Activated CD4-positive, alpha-beta T cell treated with anti-CD3 and anti-CD28 coated beads for 36 hours (primary cell): ENCODE results near the gene STUB1. TPM values are rescaled to one million over a fixed set of nuclear protein-coding genes. Genes with fewer than 3 reads are reported as not detected.
"Not testable (repeated sequence)": the region's sequence is repeated elsewhere in the genome, so short reads cannot be mapped to it uniquely, and the experiment has no call there.

Source experiments
- ATAC-seq: fragments of 200-7000 bp; cut with Tn5 transposase; one replicate; pipeline ENCODE4 v1.10.0; 2021; ENCODE audit warnings: mild to moderate bottlenecking, moderate library complexity
- CTCF ChIA-PET: fragments of 350-600 bp; sonication (Branson Sonifier 250); formaldehyde crosslinking; loops from one replicate; lab custom pipeline; 2021; ENCODE audit warnings: antibody characterized with exemption; lab: Charles Lee
- POLR2A ChIA-PET: fragments of 350-600 bp; sonication (Branson Sonifier 250); formaldehyde crosslinking; loops from one replicate; lab custom pipeline; 2021; ENCODE audit warnings: antibody characterized with exemption, inconsistent platforms; lab: Charles Lee
- DNase-seq: peaks from one replicate; pipeline ENCODE4 v3.0.0-alpha.2; 2020
- H3K27ac Mint-ChIP-seq: one replicate; pipeline ENCODE4 v1.8.0; 2021; ENCODE audit warnings: mixed read lengths
- H3K27me3 Mint-ChIP-seq: one replicate; pipeline ENCODE4 v1.8.0; 2021; ENCODE audit warnings: mixed read lengths
- H3K36me3 Mint-ChIP-seq: one replicate; pipeline ENCODE4 v1.8.0; 2021; ENCODE audit warnings: low read depth, mixed read lengths
- H3K4me1 Mint-ChIP-seq: one replicate; pipeline ENCODE4 v1.8.0; 2021; ENCODE audit warnings: mixed read lengths
- H3K4me3 Mint-ChIP-seq: one replicate; pipeline ENCODE4 v1.8.0; 2021; ENCODE audit warnings: mild to moderate bottlenecking, moderate library complexity, mixed read lengths
- H3K9me3 Mint-ChIP-seq: one replicate; pipeline ENCODE4 v1.8.0; 2021; ENCODE audit warnings: low read depth, mixed read lengths
- intact Hi-C, 2 experiments: fragments of 100-400 bp; cut with DNase I in 1 of 2; cut with micrococcal nuclease in 1 of 2; formaldehyde crosslinking; loops; one replicate each; pipeline versions ENCODE4 v1.14.2 to v1.15.1; 2022 to 2024; cut with DNase I, micrococcal nuclease
- total RNA-seq, 2 experiments: library from RNA; stranded (reverse); gene quantifications; one replicate each; pipeline ENCODE4 v1.2.3, GENCODE V29; 2021

STUB1 gene
- total RNA-seq, 2 experiments from 2014 or later: 61.1 to 67.0 TPM

DNA sequence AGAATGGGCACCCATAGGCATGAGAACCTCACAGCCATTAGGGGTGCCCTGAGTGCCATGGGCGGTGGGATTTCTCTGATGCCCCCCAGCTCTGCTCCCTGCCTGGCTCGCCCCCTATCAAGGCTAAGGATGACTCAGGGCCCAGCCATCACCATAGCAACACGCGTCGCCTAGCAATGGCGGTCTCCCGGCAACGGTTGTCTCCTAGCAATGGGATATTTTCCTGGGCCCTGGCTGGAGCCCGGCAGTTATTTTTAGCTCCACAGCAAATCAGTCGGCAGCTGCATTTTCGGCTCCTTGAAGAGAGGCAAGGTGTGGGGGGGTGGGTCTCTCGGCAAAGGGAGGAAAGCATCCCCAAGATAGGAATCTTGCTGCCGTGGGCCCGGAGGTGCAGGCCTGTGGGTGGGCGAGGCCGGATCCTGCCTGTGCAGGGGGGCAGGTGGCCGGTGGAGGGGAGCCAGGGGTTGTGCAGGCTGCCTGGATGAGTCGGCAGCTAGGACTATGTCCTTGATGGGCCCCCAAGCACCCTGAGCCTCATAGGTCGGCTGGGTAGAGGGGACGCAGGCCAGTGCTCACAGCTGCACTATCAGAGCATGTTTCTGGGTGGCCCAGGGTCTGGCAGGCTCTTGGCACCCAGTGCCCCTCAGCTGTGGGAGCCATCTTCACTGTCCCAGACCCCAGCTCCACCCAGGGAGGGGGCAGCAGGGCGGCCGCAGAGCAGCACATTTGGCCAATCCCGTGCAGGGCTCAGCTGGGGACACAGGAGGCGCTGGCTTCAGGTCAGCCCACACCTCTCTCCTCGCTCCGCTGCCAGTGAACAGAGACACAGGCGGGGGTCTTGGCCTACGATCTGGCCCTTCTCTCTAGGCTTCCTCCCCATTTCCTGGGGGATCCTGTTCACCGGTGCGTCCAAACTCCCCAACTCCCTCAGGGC, 29.6 kb downstream of the STUB1 start:
- Mint-ChIP-seq H3K27ac (no peak overlapping the region), H3K4me1 (no peaks in the 10 kb centered on the region), H3K36me3 (no peaks in the 10 kb centered on the region), H3K4me3 (no peak overlapping the region), H3K27me3 (peaks cover 42% of the 10 kb centered on the region), H3K9me3 (no peaks in the 10 kb centered on the region)
- DNase-seq (no peak), ATAC-seq (no peak)
- CTCF ChIA-PET: interaction anchor here (0.7 to 3.5 kb wide), 6 partner anchors 11 to 79 kb away, joined by 3 to 29 read pairs (median 5); partner anchors contain the start of genes ANTKMT, CHTF18, MSLN and RPUSD1
- POLR2A ChIA-PET: no interaction called here
- intact Hi-C loops: loop anchor here (2.0 kb wide), 2 partner anchors 31 to 345 kb away; partner anchors contain the start of gene CIAO3 (in 1 of the 2)

DNA sequence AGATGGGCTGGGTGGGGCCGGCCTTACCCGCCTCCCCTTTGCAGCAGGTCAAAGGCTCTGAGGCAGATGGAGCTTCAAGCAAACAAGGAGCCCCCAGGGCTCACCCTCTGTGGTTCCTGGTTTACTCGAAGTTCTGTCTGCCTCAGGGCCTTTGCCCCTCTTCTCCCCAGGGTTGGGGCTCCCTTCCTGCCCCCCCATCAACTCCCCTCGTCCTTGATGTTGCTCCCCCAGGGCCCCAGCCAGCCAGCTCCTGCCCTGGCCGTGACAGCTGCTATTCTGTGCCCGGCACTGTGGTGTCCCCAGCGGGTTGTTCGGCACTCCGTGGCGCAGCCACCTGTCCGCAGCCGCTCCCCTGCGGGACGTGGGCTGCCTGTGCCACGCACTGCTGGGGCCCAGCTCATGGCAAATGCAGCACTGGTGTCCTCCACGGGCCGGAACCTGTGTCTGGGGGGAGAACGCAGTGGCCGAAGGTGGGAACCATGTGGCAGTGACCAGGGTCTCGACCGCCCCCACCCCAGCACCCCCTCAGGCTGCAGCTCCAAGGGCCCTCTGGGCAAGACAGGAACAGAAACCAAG, 30.4 kb downstream of the STUB1 start:
- intact Hi-C loops: loop anchor here (1.0 to 2.0 kb wide), 3 partner anchors 30 to 344 kb away; partner anchors contain the start of gene CIAO3 (in 1 of the 2)
- ATAC-seq (no peak), DNase-seq (no peak)
- Mint-ChIP-seq H3K9me3 (no peaks in the 10 kb centered on the region), H3K27ac (no peak overlapping the region), H3K4me3 (no peak overlapping the region), H3K27me3 (peaks cover 42% of the 10 kb centered on the region), H3K4me1 (no peaks in the 10 kb centered on the region), H3K36me3 (no peaks in the 10 kb centered on the region)
- ChIA-PET CTCF (interaction anchor here (0.7 to 3.5 kb wide), 6 partner anchors 11 to 78 kb away, joined by 3 to 29 read pairs (median 5); partner anchors contain the start of genes ANTKMT, CHTF18, MSLN and RPUSD1), POLR2A (no interaction called here)

DNA sequence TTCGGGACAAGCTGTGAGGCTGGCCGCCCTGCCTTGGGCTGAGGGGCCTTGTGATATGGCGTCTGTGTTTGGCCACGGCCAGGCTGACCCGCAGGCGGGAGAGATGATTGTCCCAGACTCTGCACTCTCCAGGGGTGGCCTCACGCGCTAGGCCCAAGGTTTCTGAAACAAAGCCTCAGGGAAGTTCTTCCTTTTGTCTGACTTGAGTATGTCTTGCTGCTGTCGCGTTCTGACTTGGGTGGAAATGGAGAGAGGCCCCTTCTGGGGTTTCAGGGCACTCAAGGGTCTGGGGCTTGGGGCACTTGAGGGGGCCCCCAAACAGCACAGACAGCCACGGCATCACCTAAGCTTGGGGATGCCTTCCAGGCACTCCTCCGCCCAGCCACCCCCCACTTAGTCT, 30.9 kb downstream of the STUB1 start:
- Mint-ChIP-seq H3K36me3 (no peaks in the 10 kb centered on the region), H3K27ac (no peak overlapping the region), H3K9me3 (no peaks in the 10 kb centered on the region), H3K4me1 (no peaks in the 10 kb centered on the region), H3K4me3 (no peak overlapping the region), H3K27me3 (peaks cover 42% of the 10 kb centered on the region)
- CTCF ChIA-PET: interaction anchor here (1.3 to 3.5 kb wide), 3 partner anchors 10 to 75 kb away, joined by 4 to 29 read pairs (median 6); partner anchors contain the start of gene ANTKMT
- DNase-seq: no peak
- ATAC-seq: no peak
- POLR2A ChIA-PET: no interaction called here
- intact Hi-C loops: loop anchor here (1.0 to 2.0 kb wide), 3 partner anchors 30 to 344 kb away; partner anchors contain the start of gene CIAO3 (in 1 of the 2)

DNA sequence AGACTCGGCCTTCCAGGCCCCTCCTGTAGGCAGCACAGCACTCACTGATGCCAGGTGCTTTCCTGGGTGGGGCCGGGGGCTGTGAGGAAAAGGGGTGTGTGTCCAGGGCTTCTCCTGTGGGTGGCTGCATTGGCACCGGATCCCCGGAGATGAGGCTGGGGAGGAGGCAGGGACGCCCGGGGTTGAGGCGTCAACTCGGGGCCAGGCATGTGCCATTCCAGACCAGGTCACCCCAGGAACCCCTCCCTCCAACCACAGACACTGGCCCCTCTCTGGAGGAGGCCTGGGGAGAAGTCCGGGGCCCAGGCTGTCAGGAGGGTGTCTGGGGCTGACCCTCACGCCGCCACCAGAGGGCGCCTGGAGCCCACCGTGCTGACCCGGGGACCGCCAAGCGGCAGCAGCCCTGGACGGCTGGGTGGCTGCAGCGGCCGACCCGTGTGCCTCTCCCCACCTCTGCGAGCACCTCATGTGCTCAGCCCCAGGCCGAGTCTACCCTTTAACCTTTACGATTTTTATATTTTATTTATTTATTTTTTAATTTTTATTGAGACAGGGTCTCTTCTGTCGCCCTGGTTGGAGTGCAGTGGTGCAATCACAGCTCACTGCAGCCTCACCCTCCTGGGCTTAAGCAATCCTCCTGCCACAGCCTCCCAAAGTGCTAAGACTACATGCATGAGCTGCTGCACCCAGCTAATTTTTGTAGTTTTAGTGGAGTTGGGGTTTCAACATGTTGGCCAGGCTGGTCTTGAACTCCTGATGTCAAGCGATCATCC, 31.5 kb downstream of the STUB1 start:
- H3K4me1 Mint-ChIP-seq: no peaks in the 10 kb centered on the region
- no peak overlapping the region for H3K4me3 Mint-ChIP-seq
- H3K27ac Mint-ChIP-seq: no peak overlapping the region
- H3K27me3 Mint-ChIP-seq: peaks cover 38% of the 10 kb centered on the region
- CTCF ChIA-PET: interaction anchor here (0.6 to 5.4 kb wide), 24 partner anchors 8 to 390 kb away, joined by 3 to 55 read pairs (median 4); partner anchors contain the start of genes ANTKMT, CCDC78, CHTF18 and HAGHL
- ATAC-seq (peak; percentile 65), DNase-seq (peak; percentile 90)
- no peaks in the 10 kb centered on the region for H3K36me3 Mint-ChIP-seq
- no peaks in the 10 kb centered on the region for H3K9me3 Mint-ChIP-seq
- POLR2A ChIA-PET: no interaction called here
- intact Hi-C loops: loop anchor here (1.0 to 2.0 kb wide), 4 partner anchors 29 to 391 kb away; partner anchors contain the start of gene CIAO3 (in 1 of the 2)

DNA sequence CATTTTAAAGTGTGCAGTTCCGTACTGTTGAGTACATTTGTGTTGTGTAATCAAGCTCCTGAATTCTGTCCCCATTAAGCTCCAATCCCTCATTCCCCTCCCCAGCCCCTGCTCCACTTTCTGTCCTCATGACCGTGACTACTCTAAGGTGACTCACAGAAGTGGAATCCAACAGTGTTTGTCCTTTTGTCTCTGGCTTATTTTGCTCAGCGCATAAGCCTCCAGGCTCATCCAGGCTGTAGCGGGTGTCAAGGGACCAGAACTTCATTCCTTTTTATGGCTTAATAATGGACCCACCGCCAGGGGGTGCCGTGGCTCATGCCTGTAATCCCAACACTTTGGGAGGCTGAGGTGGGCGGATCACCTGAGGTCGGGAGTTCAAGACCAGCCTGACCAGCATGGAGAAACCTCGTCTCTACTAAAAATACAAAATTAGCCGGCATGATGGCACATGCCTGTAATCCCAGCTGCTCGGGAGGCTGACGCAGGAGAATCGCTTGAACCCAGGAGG, 32.6 kb downstream of the STUB1 start:
- peaks cover 31% of the 10 kb centered on the region for H3K27me3 Mint-ChIP-seq
- H3K36me3 Mint-ChIP-seq, H3K4me1 Mint-ChIP-seq, H3K9me3 Mint-ChIP-seq, H3K4me3 Mint-ChIP-seq, POLR2A ChIA-PET, ATAC-seq, H3K27ac Mint-ChIP-seq: not testable (repeated sequence)
- CTCF ChIA-PET: interaction anchor here (0.6 to 5.4 kb wide), 22 partner anchors 8 to 321 kb away, joined by 3 to 55 read pairs (median 4); partner anchors contain the start of genes ANTKMT, CCDC78, CHTF18 and HAGHL
- DNase-seq: peak; percentile 84
- intact Hi-C loops: loop anchor here in 1 of 2 experiments (2.0 kb wide), 1 partner anchor 390 kb away; no protein-coding TSS in a partner anchor

DNA sequence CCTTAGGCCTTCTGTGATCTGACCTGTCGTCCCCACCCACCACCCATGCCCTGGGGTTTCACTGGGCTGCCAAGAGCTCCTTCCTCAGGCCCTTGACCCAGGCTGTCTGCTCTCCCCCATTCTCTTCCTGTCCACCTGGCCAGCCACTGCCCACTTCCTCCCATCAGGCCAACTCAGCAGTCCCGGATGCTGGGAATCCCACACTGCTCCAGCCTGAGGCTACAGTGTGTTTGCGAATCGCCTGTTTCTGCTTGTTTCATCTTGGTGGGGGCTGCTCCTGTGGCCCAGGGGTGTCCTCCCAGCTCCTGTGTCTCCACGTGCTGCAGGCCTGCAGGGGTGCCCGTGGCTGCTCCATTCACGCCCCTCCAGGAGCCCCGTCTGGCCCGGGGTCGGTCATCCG, 33.9 kb downstream of the STUB1 start:
- peaks cover 19% of the 10 kb centered on the region for H3K27me3 Mint-ChIP-seq
- no peak overlapping the region for H3K4me3 Mint-ChIP-seq
- DNase-seq: no peak
- no peak overlapping the region for H3K27ac Mint-ChIP-seq
- H3K4me1 Mint-ChIP-seq: peaks cover 3% of the 10 kb centered on the region
- no peaks in the 10 kb centered on the region for H3K36me3 Mint-ChIP-seq
- no peaks in the 10 kb centered on the region for H3K9me3 Mint-ChIP-seq
- no peak for ATAC-seq
- intact Hi-C loops: no loop called here
- ChIA-PET POLR2A (interaction anchor here (0.6 kb wide), 1 partner anchor 32 kb away, joined by 4 read pairs; no protein-coding TSS in a partner anchor), CTCF (interaction anchor here (0.6 to 5.4 kb wide), 2 partner anchors 16 to 71 kb away, joined by 3 to 55 read pairs; no protein-coding TSS in a partner anchor)

DNA sequence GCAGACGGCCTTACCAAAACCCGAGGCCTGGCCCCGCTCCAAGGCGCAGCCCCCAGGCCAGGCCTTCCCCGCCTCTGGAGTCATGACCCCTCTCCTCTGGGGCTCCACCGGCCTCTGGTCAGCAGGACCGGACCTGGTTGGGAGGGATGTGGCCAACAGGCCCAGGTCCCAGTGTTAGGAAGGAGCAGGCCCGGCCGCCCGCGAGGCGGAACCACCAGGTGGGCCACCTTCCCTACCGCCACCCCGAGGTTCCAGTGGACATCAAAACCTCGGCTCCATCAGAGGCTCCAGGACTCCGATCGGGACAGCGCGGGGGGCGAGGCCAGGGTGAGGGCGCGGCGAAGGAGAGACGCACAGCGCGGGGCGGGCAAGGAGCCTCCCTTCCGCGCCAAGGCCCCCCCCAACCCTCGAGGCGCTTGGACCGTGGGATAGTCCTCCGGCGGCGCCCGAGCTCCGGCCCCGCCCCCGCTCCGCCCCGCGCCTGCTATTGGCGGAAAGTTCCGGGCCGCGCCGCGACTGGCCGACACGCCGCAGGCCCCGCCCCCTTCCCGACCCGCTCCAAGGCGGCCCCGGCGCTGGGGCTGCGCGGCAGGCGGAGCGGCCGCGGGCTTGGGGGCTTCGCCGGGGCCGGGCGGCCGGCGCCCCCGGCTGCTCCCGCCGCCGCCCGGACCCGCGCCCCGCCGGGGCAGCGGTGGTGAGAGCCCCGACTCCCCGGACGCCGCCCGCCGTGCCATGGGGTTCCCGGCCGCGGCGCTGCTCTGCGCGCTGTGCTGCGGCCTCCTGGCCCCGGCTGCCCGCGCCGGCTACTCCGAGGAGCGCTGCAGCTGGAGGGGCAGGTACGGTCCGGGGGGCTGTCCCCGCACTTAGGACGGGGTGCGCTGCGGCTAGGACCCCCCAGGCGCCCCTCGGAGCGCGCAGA, 34.6 kb downstream of the STUB1 start, which contains the start of gene METRN:
Gene METRN (plus strand): TSS at position 561 of the 919 bp plus-strand sequence. CDS start 172 bp downstream, at position 733.
- intact Hi-C loops: loop anchor here in 1 of 2 experiments (1.0 kb wide), 4 partner anchors 12 to 26 kb away; partner anchors contain the start of gene HAGHL
- H3K27me3 Mint-ChIP-seq: peaks cover 14% of the 10 kb centered on the region
- H3K27ac Mint-ChIP-seq: no peak within 1 kb of the TSS
- H3K9me3 Mint-ChIP-seq: no peaks in the 10 kb centered on the region
- peaks cover 8% of the 10 kb centered on the region for H3K4me1 Mint-ChIP-seq
- ATAC-seq: peak; percentile 85
- POLR2A ChIA-PET: interaction anchor here (0.6 kb wide), 1 partner anchor 409 kb away, joined by 3 read pairs; no protein-coding TSS in a partner anchor
- peak within 1 kb of the TSS; percentile 56 for H3K4me3 Mint-ChIP-seq
- CTCF ChIA-PET: interaction anchor here (1.0 to 5.4 kb wide), 3 partner anchors 10 to 70 kb away, joined by 3 to 55 read pairs (median 3); no protein-coding TSS in a partner anchor
- peak; percentile 95 for DNase-seq
- no peaks in the 10 kb centered on the region for H3K36me3 Mint-ChIP-seq

DNA sequence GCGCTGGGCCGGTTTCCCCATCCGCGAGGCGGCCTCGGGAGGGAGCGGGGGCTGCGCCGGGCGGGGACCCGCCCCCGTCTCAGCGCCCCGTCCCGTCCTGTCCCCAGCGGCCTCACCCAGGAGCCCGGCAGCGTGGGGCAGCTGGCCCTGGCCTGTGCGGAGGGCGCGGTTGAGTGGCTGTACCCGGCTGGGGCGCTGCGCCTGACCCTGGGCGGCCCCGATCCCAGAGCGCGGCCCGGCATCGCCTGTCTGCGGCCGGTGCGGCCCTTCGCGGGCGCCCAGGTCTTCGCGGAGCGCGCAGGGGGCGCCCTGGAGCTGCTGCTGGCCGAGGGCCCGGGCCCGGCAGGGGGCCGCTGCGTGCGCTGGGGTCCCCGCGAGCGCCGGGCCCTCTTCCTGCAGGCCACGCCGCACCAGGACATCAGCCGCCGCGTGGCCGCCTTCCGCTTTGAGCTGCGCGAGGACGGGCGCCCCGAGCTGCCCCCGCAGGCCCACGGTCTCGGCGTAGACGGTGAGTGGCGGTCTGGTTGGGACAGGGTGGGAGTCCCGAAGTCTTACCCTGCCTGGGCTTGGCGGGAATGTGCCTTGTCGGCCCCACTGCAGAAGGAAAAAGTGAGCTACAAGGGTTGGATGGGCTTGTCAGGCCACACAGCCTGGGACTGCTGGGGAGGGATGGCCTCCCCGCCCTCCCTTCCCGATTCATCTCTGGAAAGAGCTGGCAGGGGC, 35.4 kb downstream of the STUB1 start:
- DNase-seq: no peak
- no peaks in the 10 kb centered on the region for H3K9me3 Mint-ChIP-seq
- peaks cover 12% of the 10 kb centered on the region for H3K27me3 Mint-ChIP-seq
- ChIA-PET CTCF (interaction anchor here (0.6 to 5.4 kb wide), 5 partner anchors 9 to 150 kb away, joined by 3 to 55 read pairs (median 3); no protein-coding TSS in a partner anchor), POLR2A (interaction anchor here (1.3 kb wide), 1 partner anchor 11 kb away, joined by 4 read pairs; the partner anchor contains the start of genes CCDC78 and HAGHL)
- peak overlapping the region; percentile 56 for H3K4me3 Mint-ChIP-seq
- ATAC-seq: peak; percentile 2
- intact Hi-C loops: loop anchor here in 1 of 2 experiments (1.0 kb wide), 4 partner anchors 12 to 26 kb away; partner anchors contain the start of gene HAGHL
- H3K27ac Mint-ChIP-seq: no peak overlapping the region
- H3K4me1 Mint-ChIP-seq: peaks cover 14% of the 10 kb centered on the region
- H3K36me3 Mint-ChIP-seq: no peaks in the 10 kb centered on the region

DNA sequence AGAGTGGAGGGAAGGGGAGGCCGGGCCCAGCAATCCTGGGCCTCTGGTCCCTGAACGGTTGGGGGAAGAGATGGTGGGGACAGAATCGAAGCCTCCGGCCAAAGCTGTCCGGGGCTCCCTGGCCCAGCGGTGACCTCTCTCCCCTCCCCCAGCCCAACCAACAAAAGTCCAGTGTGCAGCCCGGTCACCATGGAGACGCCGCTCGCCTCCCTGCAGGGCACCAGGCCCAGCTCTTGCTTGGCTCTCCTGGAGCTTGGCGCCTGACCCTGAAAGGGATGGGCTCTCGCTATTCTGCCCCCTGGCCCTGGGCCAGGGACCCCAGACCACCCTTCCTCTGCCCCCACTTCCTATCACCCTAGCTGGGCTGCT, 36.0 kb downstream of the STUB1 start:
- Mint-ChIP-seq H3K4me3 (peak overlapping the region; percentile 56), H3K9me3 (no peaks in the 10 kb centered on the region), H3K27ac (no peak overlapping the region), H3K36me3 (no peaks in the 10 kb centered on the region), H3K4me1 (peaks cover 14% of the 10 kb centered on the region), H3K27me3 (peaks cover 10% of the 10 kb centered on the region)
- ChIA-PET CTCF (interaction anchor here (0.6 to 5.4 kb wide), 4 partner anchors 48 to 149 kb away, joined by 3 to 55 read pairs (median 3); partner anchors contain the start of gene RHOT2), POLR2A (interaction anchor here (1.3 kb wide), 1 partner anchor 10 kb away, joined by 4 read pairs; the partner anchor contains the start of genes CCDC78 and HAGHL)
- intact Hi-C loops: no loop called here
- no peak for ATAC-seq
- no peak for DNase-seq
